Kidney (tissue), 14 donors: ENCODE measurements around the gene GIPC2. TPM values are rescaled to one million over a fixed set of nuclear protein-coding genes. Genes with fewer than 3 reads are reported as not detected.
"Not testable (repeated sequence)": the region's sequence is repeated elsewhere in the genome, so short reads cannot be mapped to it uniquely, and the experiment has no call there.

ENCODE experiments used
- DNase-seq, 5 donors: peaks; one replicate each; pipeline ENCODE4 v3.0.0-alpha.2; 2013 to 2020
- FAIRE-seq: peaks from 2 replicates; lab custom pipeline; 2012; peaks lifted over from hg19 to GRCh38; lab: Jason Lieb, UNC
- H3K27ac ChIP-seq, 2 donors: one replicate each; pipeline ENCODE4 v1.7.0; 2013; ENCODE audit warnings: low read depth in 2 of 2, low read length in 2 of 2, inconsistent platforms in 1 of 2
- H3K27me3 ChIP-seq: one replicate; pipeline ENCODE4 v1.7.1; 2013; ENCODE audit warnings: low read length, inconsistent platforms; ENCODE audit not compliant: control insufficient read depth, insufficient read depth
- H3K36me3 ChIP-seq, 3 donors: one replicate each; pipeline versions ENCODE4 v1.7.0 to v1.7.1; 2013; ENCODE audit warnings: low read length in 3 of 3, control low read depth in 1 of 3, inconsistent platforms in 1 of 3; ENCODE audit not compliant: insufficient read depth in 3 of 3, control insufficient read depth in 2 of 3
- H3K4me1 ChIP-seq, 3 donors: one replicate each; pipeline versions ENCODE4 v1.7.0 to v1.7.1; 2013; ENCODE audit warnings: low read length in 3 of 3, inconsistent platforms in 1 of 3, low read depth in 1 of 3; ENCODE audit not compliant: control insufficient read depth in 2 of 3, insufficient read depth in 2 of 3
- H3K4me3 ChIP-seq, 3 donors: one replicate each; pipeline versions ENCODE4 v1.7.0 to v1.8.1; 2013; ENCODE audit warnings: low read length in 3 of 3, control low read depth in 1 of 3, inconsistent platforms in 1 of 3
- H3K9ac ChIP-seq, 3 donors: one replicate each; pipeline versions ENCODE4 v1.7.0 to v1.7.1; 2013; ENCODE audit warnings: low read length in 3 of 3, control low read depth in 1 of 3, inconsistent platforms in 1 of 3
- H3K9me3 ChIP-seq, 3 donors: one replicate each; pipeline versions ENCODE4 v1.7.0 to v1.7.1; 2013; ENCODE audit warnings: low read length in 3 of 3, control low read depth in 1 of 3, inconsistent platforms in 1 of 3; ENCODE audit not compliant: control insufficient read depth in 2 of 3, insufficient read depth in 1 of 3
- CTCF ChIP-seq: IDR thresholded peaks from 3 replicates; pipeline ENCODE4 v1.5.1; 2012; ENCODE audit warnings: mild to moderate bottlenecking, moderate library complexity, borderline replicate concordance; ENCODE audit not compliant: insufficient read depth; ENCODE audit errors: extremely low read depth
- intact Hi-C: fragments of 100-400 bp; cut with DNase I; formaldehyde crosslinking; loops from one replicate; pipeline ENCODE4 v1.11.1; 2022
- polyA plus RNA-seq: library from polyadenylated mRNA; stranded (reverse); fragments of 350-450 nt; fragmentation: Illumina TruSeq; extraction: RNeasy Lipid Tissue Mini Kit (QIAGEN cat#74804); gene quantifications from one replicate; pipeline ENCODE4 v1.2.3, GENCODE V29; 2014; ENCODE audit warnings: low read depth, low replicate concordance; ENCODE audit not compliant: insufficient read depth
- total RNA-seq: library from RNA; stranded (reverse); fragmentation: NEBNext Ultra II Directional; extraction: Animal tissue kit (Norgen Biotek cat#: 25700); gene quantifications from one replicate; pipeline ENCODE4 v1.2.1, GENCODE V29; 2021
- donor health status: control.
- donor health status: control.
- donor health status: control.
- donor health status: control.
- donor health status: control.
- donor health status: DM: yes; HTN: yes; CAD: no.
- donor health status: Normal renal cell carcinoma (clear cell type).

GIPC2 gene
- total and polyA plus RNA-seq, 2 donors from 2014 or later: 10.7 to 20.3 TPM

GRCh38 chr1:78113156-78113916 lies 67.6 kb downstream of the GIPC2 start:
- Histone ChIP-seq H3K27me3 (no peaks in the 10 kb centered on the region), H3K9me3 (no peaks in the 10 kb centered on the region), H3K4me1 (peaks cover 0 to 3% (median 0%) of the 10 kb centered on the region in 3 donors), H3K4me3 (no peak overlapping the region), H3K27ac (no peak overlapping the region), H3K36me3 (no peaks in the 10 kb centered on the region), H3K9ac (no peak overlapping the region)
- FAIRE-seq (no peak), DNase-seq (no peak)
- TF ChIP-seq CTCF: no peak
- intact Hi-C loops: no loop called here

GRCh38 chr1:78114034-78114956 lies 68.5 kb downstream of the GIPC2 start:
- FAIRE-seq (peak; percentile 93), DNase-seq (peak in 4 of 5 donors; percentile 59 to 88 (median 78))
- Histone ChIP-seq H3K27ac (no peak overlapping the region), H3K36me3 (no peaks in the 10 kb centered on the region), H3K4me1 (peaks cover 0 to 3% (median 0%) of the 10 kb centered on the region in 3 donors), H3K27me3 (no peaks in the 10 kb centered on the region), H3K4me3 (no peak overlapping the region), H3K9me3 (no peaks in the 10 kb centered on the region), H3K9ac (no peak overlapping the region)
- intact Hi-C loops: no loop called here
- peak; percentile 87 for TF ChIP-seq CTCF

GRCh38 chr1:78120485-78120884 lies 74.7 kb downstream of the GIPC2 start:
- H3K27me3 ChIP-seq, DNase-seq, H3K9me3 ChIP-seq, FAIRE-seq, H3K27ac ChIP-seq, H3K4me3 ChIP-seq, intact Hi-C loops, H3K36me3 ChIP-seq, H3K4me1 ChIP-seq, H3K9ac ChIP-seq: not testable (repeated sequence)

- no peak for FAIRE-seq
- no peaks in the 10 kb centered on the region for H3K4me1 ChIP-seq
- intact Hi-C loops: no loop called here
- no peak overlapping the region for H3K4me3 ChIP-seq
- H3K9me3 ChIP-seq: no peaks in the 10 kb centered on the region
- no peak overlapping the region for H3K9ac ChIP-seq
- no peak for TF ChIP-seq CTCF
- no peak for DNase-seq
- H3K27ac ChIP-seq: no peak overlapping the region
- H3K36me3 ChIP-seq: peaks cover 0 to 1% (median 0%) of the 10 kb centered on the region in 3 donors
- H3K27me3 ChIP-seq: no peaks in the 10 kb centered on the region
Measured at GRCh38 chr1:78121710-78122109, 75.9 kb downstream of the GIPC2 start.
